Endothelial cell of umbilical vein (primary cell): ENCODE measurements around the gene KIF3A. TPM values are rescaled to one million over a fixed set of nuclear protein-coding genes. Genes with fewer than 3 reads are reported as not detected.
A peak's percentile ranks its signal among the peaks of the same experiment; 100 is the strongest.

Source experiments
- BruUV-seq: library from RNA; stranded (reverse); fragments of 400-500 nt; replicated peaks from 2 replicates; lab custom pipeline; 2021; lab: Mats Ljungman, UMichigan
- CTCF ChIA-PET: fragments of 300-600, 350-600 bp; sonication (Branson Sonifier 250); formaldehyde crosslinking; loops from one replicate; lab custom pipeline; 2021; ENCODE audit warnings: antibody characterized with exemption, inconsistent platforms; lab: Charles Lee
- POLR2A ChIA-PET: fragments of 300-600, 350-600 bp; sonication (Branson Sonifier 250); formaldehyde crosslinking; loops from one replicate; lab custom pipeline; 2021; ENCODE audit warnings: antibody characterized with exemption, inconsistent platforms; lab: Charles Lee
- DNase-seq: peaks from one replicate; pipeline ENCODE4 v3.0.0-alpha.2; 2011; ENCODE audit warnings: low read depth, low spot score
- FAIRE-seq: peaks from 2 replicates; lab custom pipeline; 2011; peaks lifted over from hg19 to GRCh38; lab: Jason Lieb, UNC
- H2AFZ ChIP-seq: 2 replicates; pipeline ENCODE4 v1.6.0; 2012; ENCODE audit warnings: low read depth, low read length, control low read depth, inconsistent platforms
- H3K27ac ChIP-seq: 2 replicates; pipeline ENCODE4 v1.5.1; 2011; ENCODE audit warnings: low read depth, mild to moderate bottlenecking, control low read depth, low read length, moderate library complexity; ENCODE audit not compliant: insufficient read depth
- H3K27me3 ChIP-seq, 2 experiments: 2 replicates each; pipeline versions ENCODE4 v1.6.0 to v1.6.1; 2011; ENCODE audit warnings: low read length in 2 of 2, mixed read lengths in 1 of 2; ENCODE audit not compliant: control insufficient read depth in 2 of 2, insufficient read depth in 2 of 2
- H3K36me3 ChIP-seq, 2 experiments: 2 replicates in 1 of 2; 3 replicates in 1 of 2; pipeline ENCODE4 v1.5.1; 2011; ENCODE audit warnings: low read length in 2 of 2, mild to moderate bottlenecking in 1 of 2, moderate library complexity in 1 of 2; ENCODE audit not compliant: control insufficient read depth in 2 of 2, insufficient read depth in 2 of 2; ENCODE audit errors: extremely low read depth in 1 of 2
- H3K4me1 ChIP-seq: 3 replicates; pipeline ENCODE4 v1.5.1; 2011; ENCODE audit warnings: mild to moderate bottlenecking, low read length; ENCODE audit not compliant: control insufficient read depth, insufficient read depth; ENCODE audit errors: extremely low read depth
- H3K4me2 ChIP-seq: 2 replicates; pipeline ENCODE4 v1.6.1; 2011; ENCODE audit warnings: low read length, control low read depth, mixed read lengths; ENCODE audit not compliant: insufficient read depth
- H3K4me3 ChIP-seq, 3 experiments: fragments of 200-600 bp in 1 of 3; sonication (generic), shearing (Covaris generic) in 1 of 3; replicated peaks in 1 of 3; 2 replicates each; pipeline ENCODE4 v1.5.1; 2011 to 2016; ENCODE audit warnings: control low read depth in 3 of 3, low read length in 3 of 3, mild to moderate bottlenecking in 2 of 3, inconsistent platforms in 1 of 3, low read depth in 1 of 3, moderate library complexity in 1 of 3; ENCODE audit not compliant: insufficient read depth in 1 of 3
- H3K79me2 ChIP-seq: 2 replicates; pipeline ENCODE4 v1.6.0; 2012; ENCODE audit warnings: low read length, inconsistent platforms; ENCODE audit not compliant: control insufficient read depth, insufficient read depth
- H3K9ac ChIP-seq: replicated peaks from 2 replicates; pipeline ENCODE3; 2011; ENCODE audit warnings: low read length, control low read depth; ENCODE audit not compliant: insufficient read depth; ENCODE audit errors: extremely low read depth
- H3K9me1 ChIP-seq: replicated peaks from 3 replicates; pipeline ENCODE4 v1.6.0; 2011; ENCODE audit warnings: mild to moderate bottlenecking, low read length; ENCODE audit not compliant: control insufficient read depth, insufficient read depth; ENCODE audit errors: extremely low read depth
- H3K9me3 ChIP-seq: replicated peaks from 2 replicates; pipeline ENCODE4 v1.5.1; 2012; ENCODE audit warnings: low read length, inconsistent platforms; ENCODE audit not compliant: control insufficient read depth, insufficient read depth
- H4K20me1 ChIP-seq: replicated peaks from 2 replicates; pipeline ENCODE3; 2011; ENCODE audit warnings: mild to moderate bottlenecking, low read length; ENCODE audit not compliant: control insufficient read depth, insufficient read depth; ENCODE audit errors: extremely low read depth
- CTCF ChIP-seq, 2 donors: IDR thresholded peaks; 1 replicate in 1 of 2; 2 replicates in 1 of 2; pipeline ENCODE4 v1.5.1; 2011; ENCODE audit warnings: low read length in 2 of 2, mild to moderate bottlenecking in 2 of 2, moderate library complexity in 2 of 2, control low read depth in 1 of 2, inconsistent platforms in 1 of 2, low read depth in 1 of 2; ENCODE audit not compliant: insufficient read depth in 1 of 2; ENCODE audit errors: extremely low read depth in 1 of 2
- EZH2 ChIP-seq: IDR thresholded peaks from 2 replicates; pipeline ENCODE4 v1.6.1; 2012; ENCODE audit warnings: borderline replicate concordance, low read depth, mild to moderate bottlenecking, moderate library complexity, low read length, inconsistent platforms; ENCODE audit not compliant: severe bottlenecking
- JUN ChIP-seq: IDR thresholded peaks from 2 replicates; pipeline ENCODE4 v1.6.1; 2011; ENCODE audit warnings: borderline replicate concordance, low read depth; ENCODE audit not compliant: insufficient read length, insufficient read depth
- MAX ChIP-seq: IDR thresholded peaks from 2 replicates; pipeline ENCODE4 v1.6.1; 2011; ENCODE audit not compliant: insufficient read depth, insufficient read length
- POLR2AphosphoS5 ChIP-seq: IDR thresholded peaks from 2 replicates; pipeline ENCODE4 v1.6.1; 2012; ENCODE audit warnings: low read depth, mild to moderate bottlenecking, control low read depth, low read length, moderate library complexity; ENCODE audit not compliant: insufficient read depth
- dilution Hi-C: fragments of 300-500 bp; cut with MboI; formaldehyde crosslinking; loops from one replicate; pipeline ENCODE4 v1.15.0; 2019; ENCODE audit warnings: low sequenced_read_pairs; ENCODE audit not compliant: extremely low pct_ligation_motif_present
- intact Hi-C: fragments of 100-400 bp; cut with micrococcal nuclease; formaldehyde crosslinking; loops from one replicate; pipeline ENCODE4 v1.10.0; 2022
- polyA plus RNA-seq, 4 experiments: library from polyadenylated mRNA; depleted of rRNA in 3 of 4; stranded (reverse) in 3 of 4; unstranded in 1 of 4; fragments of >200 nt; gene quantifications; 2 replicates each; pipeline versions ENCODE4 v1.2.1 to v1.2.3, GENCODE V29; 2011 to 2012; ENCODE audit warnings: missing spikeins in 1 of 4
- total RNA-seq: library from RNA; stranded (reverse); gene quantifications from 2 replicates; pipeline ENCODE4 v1.2.3, GENCODE V29; 2021

Gene KIF3A
- total and polyA plus RNA-seq, 2 donors (not counting 3 experiments of a cell fraction or from before 2014, with no cell fraction given) = 3.3 to 11.2 TPM

GRCh38 chr5:132714456-132715307 is 22.7 kb downstream of the KIF3A start:
- Histone ChIP-seq H3K4me1 (no peaks in the 10 kb centered on the region), H3K4me2 (no peak overlapping the region), H3K27me3 (no peaks in the 10 kb centered on the region), H3K79me2 (no peaks in the 10 kb centered on the region), H3K9me3 (no peaks in the 10 kb centered on the region), H3K4me3 (no peak overlapping the region), H4K20me1 (no peaks in the 10 kb centered on the region), H3K9ac (no peak overlapping the region), H3K27ac (no peak overlapping the region), H3K36me3 (no peaks in the 10 kb centered on the region), H3K9me1 (no peaks in the 10 kb centered on the region), H2AFZ (no peak overlapping the region)
- POLR2A ChIA-PET = interaction anchor here (0.7 kb wide), 1 partner anchor 23 kb away, joined by 5 read pairs; no protein-coding TSS in a partner anchor
- no TSS peak for BruUV-seq
- FAIRE-seq (no peak), DNase-seq (peak; percentile 28)
- TF ChIP-seq POLR2AphosphoS5 (no peak), EZH2 (no peak), JUN (no peak), MAX (no peak), CTCF (IDR thresholded peaks at IDR 0.05; ENCODE audit: extremely low read depth in 1 of 2, insufficient read depth in 1 of 2, low read depth in 1 of 2, low read length in 2 of 2) (peak; percentile 12 to 18)
- dilution Hi-C loops = no loop called here
- CTCF ChIA-PET = interaction anchor here (0.7 to 2.3 kb wide), 18 partner anchors 11 to 383 kb away, joined by 3 to 15 read pairs (median 4); partner anchors contain the start of gene IL13
- intact Hi-C loops = loop anchor here (2.0 to 5.0 kb wide), 2 partner anchors 187 to 328 kb away; no protein-coding TSS in a partner anchor
